ENCODE results near the gene PLD4. TPM values are rescaled to one million over a fixed set of nuclear protein-coding genes. Genes with fewer than 3 reads are reported as not detected.

PLD4 gene
- total RNA-seq, 1 experiment from 2014 or later = not detected

DNA sequence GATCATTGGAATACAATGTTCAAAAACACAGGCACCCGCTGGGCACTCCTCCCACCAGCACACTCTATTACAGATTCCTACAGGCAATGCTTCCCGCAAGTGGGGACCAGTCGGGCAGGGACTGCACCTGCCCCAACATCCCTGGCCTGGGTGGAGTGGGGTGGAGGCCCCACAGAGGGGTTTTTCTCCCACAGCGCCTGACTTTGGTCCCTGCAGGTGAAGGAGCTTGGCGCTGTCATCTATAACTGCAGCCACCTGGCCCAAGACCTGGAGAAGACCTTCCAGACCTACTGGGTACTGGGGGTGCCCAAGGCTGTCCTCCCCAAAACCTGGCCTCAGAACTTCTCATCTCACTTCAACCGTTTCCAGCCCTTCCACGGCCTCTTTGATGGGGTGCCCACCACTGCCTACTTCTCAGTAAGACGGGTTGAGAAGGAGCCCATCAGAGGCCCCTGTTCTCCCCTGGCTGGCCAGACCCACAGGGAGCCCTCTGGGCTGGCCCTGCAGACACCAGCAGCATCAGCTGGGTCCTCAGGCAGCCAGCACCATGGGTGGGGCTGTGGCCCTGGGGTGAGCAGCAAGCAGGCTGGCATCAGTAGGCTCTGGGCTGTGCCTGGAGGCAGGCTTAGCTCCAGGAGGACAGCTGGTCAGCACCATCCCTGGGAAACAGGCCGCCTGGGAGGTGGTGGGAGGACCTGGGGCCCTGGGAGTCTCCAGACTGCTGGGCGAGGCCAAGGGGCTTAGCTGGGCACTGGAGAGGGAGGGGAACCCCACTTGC is 6.0 kb downstream of the PLD4 start:
- no peaks in the 10 kb centered on the region for H3K36me3 ChIP-seq
- DNase-seq = peak; percentile 52
- no peak overlapping the region for H3K4me3 ChIP-seq
- H3K9me3 ChIP-seq = no peaks in the 10 kb centered on the region
- no peaks in the 10 kb centered on the region for H3K27me3 ChIP-seq

DNA sequence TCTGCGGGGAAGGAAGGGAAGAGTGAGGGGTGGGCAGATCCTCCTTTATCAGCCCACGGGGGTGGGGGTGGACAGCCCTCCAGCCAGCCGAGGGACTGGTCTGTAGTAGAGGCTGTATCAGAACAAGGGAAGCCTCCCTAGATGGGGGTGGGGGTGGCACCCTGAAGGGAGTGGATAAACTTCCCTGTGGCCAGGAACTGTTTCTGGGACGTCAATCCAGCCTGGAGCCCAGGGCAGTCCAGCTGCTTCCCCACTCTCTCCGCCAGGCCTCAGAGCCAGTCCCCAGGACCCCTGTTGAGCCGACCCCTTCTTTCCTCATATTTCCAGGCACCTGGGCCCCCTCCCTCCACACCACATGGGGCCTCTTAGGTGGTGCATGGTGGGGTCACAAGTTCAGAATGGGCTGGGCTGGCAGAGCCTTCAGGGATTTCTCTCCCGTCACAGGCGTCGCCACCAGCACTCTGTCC is 6.7 kb downstream of the PLD4 start:
- Histone ChIP-seq H3K4me3 (no peak overlapping the region), H3K27me3 (no peaks in the 10 kb centered on the region), H3K9me3 (no peaks in the 10 kb centered on the region), H3K36me3 (no peaks in the 10 kb centered on the region)
- DNase-seq = no peak

DNA sequence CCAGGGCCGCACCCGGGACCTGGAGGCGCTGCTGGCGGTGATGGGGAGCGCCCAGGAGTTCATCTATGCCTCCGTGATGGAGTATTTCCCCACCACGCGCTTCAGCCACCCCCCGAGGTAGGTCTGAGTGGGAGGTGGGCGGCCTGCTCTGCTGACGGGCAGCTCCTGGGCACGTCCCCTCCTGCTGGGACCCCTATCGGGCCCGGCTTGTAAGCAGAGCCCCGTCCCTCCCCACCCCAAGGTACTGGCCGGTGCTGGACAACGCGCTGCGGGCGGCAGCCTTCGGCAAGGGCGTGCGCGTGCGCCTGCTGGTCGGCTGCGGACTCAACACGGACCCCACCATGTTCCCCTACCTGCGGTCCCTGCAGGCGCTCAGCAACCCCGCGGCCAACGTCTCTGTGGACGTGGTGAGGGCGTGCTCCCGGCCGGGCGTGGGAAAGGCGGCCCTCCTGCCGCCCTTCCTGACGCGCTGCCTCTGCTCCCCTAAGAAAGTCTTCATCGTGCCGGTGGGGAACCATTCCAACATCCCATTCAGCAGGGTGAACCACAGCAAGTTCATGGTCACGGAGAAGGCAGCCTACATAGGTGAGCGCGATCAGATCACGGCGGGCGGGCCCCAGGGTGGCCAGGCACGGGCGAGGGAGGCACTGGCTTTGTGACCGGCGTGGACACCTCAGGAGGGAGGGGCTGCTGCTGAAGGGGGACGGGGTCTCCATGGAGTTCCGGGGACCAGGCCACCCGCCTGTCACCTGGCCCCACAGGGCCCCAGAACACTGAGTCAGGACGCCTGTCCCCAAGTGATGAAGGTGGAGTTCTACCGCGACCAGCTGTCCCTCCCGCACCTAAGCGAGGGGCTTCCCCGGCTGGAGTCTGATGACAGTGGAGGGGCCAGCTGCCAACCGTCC is 7.3 kb downstream of the PLD4 start:
- DNase-seq = no peak
- no peaks in the 10 kb centered on the region for H3K9me3 ChIP-seq
- no peaks in the 10 kb centered on the region for H3K27me3 ChIP-seq
- peak overlapping the region; percentile 51 for H3K4me3 ChIP-seq
- H3K36me3 ChIP-seq = no peaks in the 10 kb centered on the region

DNA sequence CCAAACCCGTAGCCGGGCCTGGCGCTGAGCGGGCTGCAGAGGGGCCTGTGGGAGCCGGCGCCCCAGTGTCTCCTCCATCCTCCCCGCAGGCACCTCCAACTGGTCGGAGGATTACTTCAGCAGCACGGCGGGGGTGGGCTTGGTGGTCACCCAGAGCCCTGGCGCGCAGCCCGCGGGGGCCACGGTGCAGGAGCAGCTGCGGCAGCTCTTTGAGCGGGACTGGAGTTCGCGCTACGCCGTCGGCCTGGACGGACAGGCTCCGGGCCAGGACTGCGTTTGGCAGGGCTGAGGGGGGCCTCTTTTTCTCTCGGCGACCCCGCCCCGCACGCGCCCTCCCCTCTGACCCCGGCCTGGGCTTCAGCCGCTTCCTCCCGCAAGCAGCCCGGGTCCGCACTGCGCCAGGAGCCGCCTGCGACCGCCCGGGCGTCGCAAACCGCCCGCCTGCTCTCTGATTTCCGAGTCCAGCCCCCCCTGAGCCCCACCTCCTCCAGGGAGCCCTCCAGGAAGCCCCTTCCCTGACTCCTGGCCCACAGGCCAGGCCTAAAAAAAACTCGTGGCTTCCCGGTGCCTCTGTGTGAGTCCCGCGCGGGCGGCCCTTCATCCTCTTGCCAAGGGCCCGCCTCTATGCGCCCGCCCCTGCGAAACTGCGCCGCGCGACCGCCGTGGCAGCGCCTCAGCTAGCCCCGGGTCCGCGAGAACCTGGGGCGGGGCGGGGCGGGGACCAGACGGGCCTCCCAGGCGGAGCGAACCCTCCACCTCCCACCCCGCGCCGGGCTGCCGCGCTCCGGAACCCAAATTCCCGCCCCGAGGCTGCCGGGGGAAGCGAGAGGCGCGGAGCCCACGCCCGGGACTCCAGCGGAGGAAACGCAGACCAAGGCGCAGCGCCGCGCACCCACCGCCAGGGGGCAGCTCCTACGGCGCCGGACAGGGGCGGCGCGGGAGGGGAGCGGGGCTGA is 8.3 kb downstream of the PLD4 start:
- DNase-seq = peak; percentile 87
- peak overlapping the region; percentile 51 for H3K4me3 ChIP-seq
- no peaks in the 10 kb centered on the region for H3K36me3 ChIP-seq
- H3K9me3 ChIP-seq = no peaks in the 10 kb centered on the region
- no peaks in the 10 kb centered on the region for H3K27me3 ChIP-seq

DNA sequence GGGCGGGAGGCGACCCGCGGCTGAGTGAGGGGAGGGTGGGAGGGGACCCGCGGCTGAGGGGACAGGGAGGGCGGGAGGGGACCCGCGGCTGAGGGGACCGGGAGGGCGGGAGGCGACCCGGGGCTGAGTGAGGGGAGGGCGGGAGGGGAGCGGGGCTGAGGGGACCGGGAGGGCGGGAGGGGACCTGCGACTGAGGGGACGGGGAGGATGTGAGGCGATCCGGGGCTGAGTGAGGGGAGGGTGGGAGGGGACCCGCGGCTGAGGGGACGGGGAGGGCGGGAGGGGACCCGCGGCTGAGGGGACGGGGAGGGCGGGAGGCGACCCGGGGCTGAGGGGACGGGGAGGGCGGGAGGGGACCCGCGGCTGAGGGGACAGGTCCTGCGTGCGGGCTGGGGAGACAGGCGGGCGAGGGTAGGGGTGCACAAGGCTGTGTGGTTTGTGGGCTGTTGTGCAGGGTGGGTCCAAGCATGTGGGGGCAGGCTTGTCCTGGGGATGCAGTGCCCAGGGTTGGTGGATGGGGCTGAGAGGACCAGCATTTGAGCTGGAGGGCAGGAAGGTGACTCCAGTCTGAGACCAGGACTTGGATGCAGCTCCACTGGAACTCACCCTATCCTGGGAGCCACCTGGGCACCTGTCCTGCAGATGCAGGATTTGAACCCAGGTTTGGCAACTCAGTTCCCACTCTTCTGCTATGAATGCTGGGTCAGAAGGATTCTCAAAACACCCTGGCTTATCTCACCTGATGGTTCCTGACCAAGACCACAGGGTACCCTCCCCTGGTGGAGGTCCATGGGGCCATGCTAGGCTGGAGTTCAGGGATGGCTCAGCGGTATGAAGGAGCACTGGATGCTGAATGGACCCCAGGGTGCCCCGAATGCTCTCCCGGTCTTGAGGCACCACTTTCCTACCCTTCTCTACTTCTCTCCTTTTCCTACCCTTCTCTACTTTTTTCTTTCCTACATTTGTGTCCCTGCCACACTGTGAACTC is 9.4 kb downstream of the PLD4 start:
- no peak for DNase-seq
- Histone ChIP-seq H3K4me3 (no peak overlapping the region), H3K9me3 (no peaks in the 10 kb centered on the region), H3K36me3 (no peaks in the 10 kb centered on the region), H3K27me3 (no peaks in the 10 kb centered on the region)

DNA sequence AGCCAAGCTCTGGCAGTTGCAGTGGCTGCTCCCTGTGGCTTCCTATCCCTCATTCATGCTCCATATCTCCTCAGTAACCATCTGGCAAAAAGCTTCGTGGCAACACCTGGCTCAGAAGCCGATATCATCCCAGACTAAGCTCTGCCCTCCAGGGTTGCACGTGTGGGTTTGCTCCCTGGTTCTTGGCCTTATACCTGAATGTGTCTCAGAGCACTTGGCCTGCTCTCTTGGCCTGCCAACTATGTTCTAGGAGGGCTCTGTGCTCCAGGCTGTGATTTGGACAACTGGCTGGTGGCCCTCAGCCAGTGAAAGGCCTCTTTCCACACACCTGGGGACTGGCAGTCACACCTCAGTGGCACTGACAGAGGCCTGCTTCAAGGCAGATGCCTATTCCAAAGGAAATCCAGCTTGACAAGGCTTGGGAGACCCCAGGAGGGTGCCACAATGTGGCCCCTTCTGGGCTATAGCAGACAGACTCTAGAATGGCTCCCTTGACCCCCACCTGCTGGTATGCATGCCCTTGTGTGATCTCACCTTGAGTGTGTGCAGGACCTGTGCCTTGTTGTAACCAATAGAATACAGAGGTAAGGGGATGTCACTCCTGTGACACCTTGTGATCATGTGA is 10.5 kb downstream of the PLD4 start:
- Histone ChIP-seq H3K27me3 (no peaks in the 10 kb centered on the region), H3K4me3 (no peak overlapping the region), H3K36me3 (no peaks in the 10 kb centered on the region), H3K9me3 (no peaks in the 10 kb centered on the region)
- no peak for DNase-seq

DNA sequence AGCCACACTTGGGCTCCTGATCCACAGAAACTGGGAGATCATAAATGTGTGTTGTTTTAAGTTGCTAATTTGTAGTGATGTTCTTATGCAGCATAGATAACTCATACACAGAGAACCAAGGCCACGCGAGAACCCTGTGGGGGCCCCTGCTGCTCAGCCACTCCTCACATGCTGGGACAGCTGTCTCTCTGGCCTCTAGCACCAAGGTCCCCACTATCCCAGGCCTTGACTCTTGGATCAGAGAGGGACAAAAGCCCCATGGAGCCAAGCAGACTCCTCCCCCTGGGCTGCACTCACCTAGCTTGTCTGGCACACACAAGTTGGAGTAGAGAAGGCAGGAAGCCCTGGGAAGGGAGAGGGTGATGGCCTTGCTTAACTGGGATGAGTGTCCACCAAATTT is 11.3 kb downstream of the PLD4 start:
- H3K4me3 ChIP-seq = no peak overlapping the region
- H3K36me3 ChIP-seq = no peaks in the 10 kb centered on the region
- DNase-seq = no peak
- no peaks in the 10 kb centered on the region for H3K27me3 ChIP-seq
- no peaks in the 10 kb centered on the region for H3K9me3 ChIP-seq

DNA sequence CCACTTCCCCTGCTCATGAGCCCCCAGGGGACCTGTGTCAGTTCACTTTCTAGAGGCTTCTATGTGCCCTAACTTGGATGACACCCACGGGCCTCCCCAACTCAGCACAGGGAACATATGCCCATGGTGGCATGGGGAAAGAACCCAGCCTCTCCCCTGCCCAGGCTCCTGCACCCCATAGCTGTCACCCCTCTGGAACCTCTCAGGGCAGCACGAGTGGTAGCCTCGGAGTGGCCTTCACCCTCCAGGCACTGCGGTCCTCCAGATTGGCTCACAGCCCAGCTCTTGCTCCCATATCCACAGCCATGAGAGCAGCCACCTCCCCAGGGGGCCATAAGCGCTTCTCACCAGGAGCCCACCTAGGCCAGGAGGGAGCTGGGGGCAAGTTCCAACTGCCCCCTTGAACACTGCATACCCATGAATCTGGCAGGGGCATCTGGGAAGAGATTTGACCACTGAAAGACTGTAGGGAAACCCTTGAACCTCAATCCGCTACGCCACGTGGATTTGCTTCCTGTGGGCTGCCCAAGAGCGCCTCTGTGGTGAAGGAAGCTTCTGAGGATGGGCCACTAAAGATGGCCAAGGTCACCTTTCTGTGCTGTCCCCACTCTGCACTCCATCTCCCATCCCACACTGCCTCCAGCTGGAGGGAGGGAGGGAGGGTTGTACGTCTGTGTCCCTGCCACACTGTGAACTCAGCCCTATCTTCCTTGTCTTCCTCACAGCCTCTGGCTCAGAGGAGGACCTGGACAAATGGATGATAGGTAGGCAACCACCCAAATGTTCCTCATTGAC is 11.9 kb downstream of the PLD4 start:
- H3K9me3 ChIP-seq = no peaks in the 10 kb centered on the region
- DNase-seq = no peak
- H3K36me3 ChIP-seq = no peaks in the 10 kb centered on the region
- H3K4me3 ChIP-seq = no peak overlapping the region
- no peaks in the 10 kb centered on the region for H3K27me3 ChIP-seq

DNA sequence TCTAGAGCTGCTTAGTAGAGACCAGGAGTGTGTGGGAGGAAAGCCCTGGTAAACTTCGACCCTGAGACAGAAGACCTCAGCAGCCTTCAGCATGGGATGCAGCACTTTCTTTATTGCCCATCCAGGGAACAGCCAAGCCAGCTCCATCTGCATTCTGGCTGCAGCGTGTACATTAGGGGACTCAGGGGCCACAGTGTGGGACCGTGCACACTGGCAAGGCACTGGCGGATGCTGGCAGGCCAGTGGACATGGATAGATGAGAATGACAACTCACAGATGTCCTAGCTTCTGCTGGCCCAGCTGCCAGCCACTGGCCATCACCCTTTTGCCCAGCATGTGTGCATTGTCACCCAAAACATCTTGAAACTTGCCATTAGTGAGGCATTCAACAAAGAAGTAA is 12.5 kb downstream of the PLD4 start:
- H3K27me3 ChIP-seq = no peaks in the 10 kb centered on the region
- DNase-seq = no peak
- H3K9me3 ChIP-seq = no peaks in the 10 kb centered on the region
- no peak overlapping the region for H3K4me3 ChIP-seq
- no peaks in the 10 kb centered on the region for H3K36me3 ChIP-seq

DNA sequence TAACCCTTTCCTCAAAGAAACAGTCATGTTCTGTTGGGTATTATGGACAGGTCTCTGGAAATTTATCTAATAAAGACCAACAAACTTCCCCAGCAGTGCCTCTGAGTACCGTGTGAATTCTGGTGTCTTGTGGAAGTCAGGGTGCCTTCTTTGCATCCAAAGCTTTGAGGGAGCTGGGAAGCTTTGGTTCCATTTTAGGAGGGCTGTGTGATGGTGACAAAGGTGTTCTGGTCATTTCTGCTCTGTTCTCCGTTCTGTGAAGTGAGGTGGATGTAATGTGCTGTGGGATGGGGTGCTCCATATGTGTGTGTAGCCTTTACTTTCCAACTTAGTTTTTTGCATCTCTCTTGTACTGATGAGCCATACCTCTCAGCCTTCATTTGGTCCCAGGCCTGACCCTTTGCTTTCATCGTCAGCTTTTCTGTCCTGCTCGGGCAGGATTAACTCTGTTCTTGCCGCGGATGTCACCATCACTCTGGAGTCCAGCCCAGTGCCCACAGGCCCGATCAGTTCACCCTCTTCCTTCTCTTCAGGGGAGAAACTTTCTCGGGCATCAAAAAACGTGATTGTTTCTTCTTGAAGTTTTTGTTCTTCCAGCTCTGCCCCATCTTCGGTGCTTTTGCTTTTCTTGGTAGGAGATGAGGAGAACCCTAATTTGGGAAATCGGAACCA is 13.2 kb downstream of the PLD4 start:
- no peaks in the 10 kb centered on the region for H3K9me3 ChIP-seq
- H3K4me3 ChIP-seq = no peak overlapping the region
- no peak for DNase-seq
- H3K27me3 ChIP-seq = no peaks in the 10 kb centered on the region
- H3K36me3 ChIP-seq = no peaks in the 10 kb centered on the region

DNA sequence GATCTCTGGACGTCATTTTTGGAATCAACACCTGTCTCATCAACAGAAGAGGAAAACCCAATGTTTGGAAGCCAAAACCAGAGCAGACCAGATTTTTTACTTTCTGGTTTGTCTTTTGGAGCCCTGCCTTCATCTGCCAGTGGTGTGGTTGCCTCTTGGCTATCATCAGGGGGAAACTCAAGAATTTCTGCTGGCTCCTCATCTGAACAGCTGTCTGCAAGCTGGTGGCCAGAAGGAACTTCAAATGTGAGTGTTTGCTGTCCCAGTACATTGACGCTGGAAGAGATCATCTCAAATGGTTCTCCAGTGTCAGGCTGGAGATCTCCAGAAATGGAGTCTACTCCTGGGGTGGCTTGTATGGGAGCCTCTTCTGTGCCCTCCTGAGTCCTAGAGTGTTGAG is 13.8 kb downstream of the PLD4 start:
- Histone ChIP-seq H3K36me3 (no peaks in the 10 kb centered on the region), H3K4me3 (no peak overlapping the region), H3K9me3 (no peaks in the 10 kb centered on the region), H3K27me3 (no peaks in the 10 kb centered on the region)
- DNase-seq = no peak

DNA sequence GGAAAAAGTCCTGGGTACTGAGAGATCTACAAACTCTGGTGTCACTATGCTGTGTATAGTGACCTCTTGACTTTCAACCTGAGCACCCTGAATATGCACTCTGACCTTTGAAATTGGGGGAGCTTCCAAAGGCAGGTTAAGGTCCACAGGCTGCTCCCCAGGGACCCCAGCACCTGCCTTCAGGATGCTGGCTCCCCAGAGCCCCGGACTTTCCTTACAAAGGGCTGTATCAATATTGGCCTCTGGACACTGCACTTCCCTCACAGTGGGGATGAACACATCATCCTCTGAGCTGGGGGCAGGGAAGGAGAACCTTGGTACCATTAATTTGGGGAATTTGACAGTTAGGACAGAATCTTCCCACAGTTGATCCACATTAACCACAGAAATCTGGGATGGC is 14.3 kb downstream of the PLD4 start:
- no peak for DNase-seq
- no peaks in the 10 kb centered on the region for H3K36me3 ChIP-seq
- no peaks in the 10 kb centered on the region for H3K27me3 ChIP-seq
- no peaks in the 10 kb centered on the region for H3K9me3 ChIP-seq
- no peak overlapping the region for H3K4me3 ChIP-seq

DNA sequence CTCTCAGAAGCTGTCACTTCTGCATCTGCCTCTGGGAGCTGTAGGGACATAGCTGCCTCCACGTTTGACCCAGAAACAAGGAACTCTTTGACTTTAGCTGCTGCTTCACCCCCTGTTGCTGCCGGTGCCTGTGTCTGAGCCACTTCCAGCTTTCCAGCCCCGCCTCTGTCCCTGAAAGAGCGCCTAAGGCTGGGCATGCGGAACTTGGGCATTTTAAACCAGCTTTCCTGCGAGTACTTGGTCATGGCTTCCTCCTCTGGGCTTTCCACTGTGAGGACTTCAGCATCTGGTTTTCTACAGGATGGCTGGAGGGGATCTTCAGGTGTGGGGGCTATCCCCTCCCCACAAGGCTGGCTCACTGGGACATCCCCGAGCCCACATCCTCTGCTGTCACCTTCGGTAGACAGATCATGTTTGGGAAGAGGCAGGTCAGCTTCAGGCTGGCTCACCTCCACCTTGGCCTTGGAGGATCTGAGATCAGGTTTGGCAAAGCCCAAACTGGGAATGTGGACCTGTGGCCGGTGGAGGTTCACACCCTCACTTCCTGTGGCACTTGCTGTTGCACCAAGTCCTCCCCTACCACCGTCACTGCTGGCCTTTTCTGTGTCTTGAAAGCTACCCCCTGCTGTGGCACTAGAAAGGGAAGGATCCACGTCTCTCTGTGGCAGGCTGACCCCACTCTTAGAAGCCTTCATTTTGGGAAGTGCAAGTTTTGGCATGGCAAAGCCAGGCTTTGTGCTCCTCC is 15.2 kb downstream of the PLD4 start:
- Histone ChIP-seq H3K36me3 (no peaks in the 10 kb centered on the region), H3K4me3 (no peak overlapping the region), H3K27me3 (no peaks in the 10 kb centered on the region), H3K9me3 (no peaks in the 10 kb centered on the region)
- no peak for DNase-seq
